HG02870 (cell line): Measurements from ENCODE around the gene IL34.

Experiments
- ATAC-seq: cut with Tn5 transposase; IDR thresholded peaks from one replicate; pipeline ENCODE4 v1.9.1; 2021; ENCODE audit warnings: mild to moderate bottlenecking, moderate library complexity; ENCODE audit not compliant: unreplicated experiment

Gene IL34

GRCh38 chr16:70676675-70677498 is 30.5 kb downstream of the IL34 start:
- no peak for ATAC-seq

DNA sequence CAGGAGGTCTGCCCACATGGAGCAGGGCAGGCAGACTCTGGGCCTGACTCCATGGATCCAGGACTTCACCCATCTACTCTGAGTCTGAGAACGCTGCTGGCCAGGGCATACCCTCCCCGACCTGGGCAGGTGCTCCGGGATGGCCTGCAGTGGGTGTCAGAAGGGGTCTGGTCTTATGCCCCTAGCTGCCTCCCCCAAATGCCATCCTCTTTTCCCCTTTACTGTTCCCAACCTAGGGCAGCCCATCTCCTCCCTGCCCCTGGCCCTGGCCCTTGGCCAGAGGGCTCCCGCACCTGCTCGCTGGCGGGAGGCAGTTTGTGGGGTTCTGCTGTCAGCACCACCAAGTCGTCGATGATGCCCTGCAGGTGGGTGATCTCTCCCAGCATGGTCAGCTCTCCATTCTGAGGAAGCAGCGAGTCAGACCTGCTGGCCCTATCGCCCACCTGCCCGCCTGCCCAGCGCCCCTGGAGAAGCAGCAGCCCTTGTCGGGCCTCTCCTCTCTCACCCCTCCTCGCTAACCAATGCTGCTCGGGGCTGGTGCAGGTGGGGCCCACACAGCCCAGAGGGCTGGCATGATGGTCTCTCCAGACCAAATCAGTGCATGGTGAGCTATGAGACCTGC is 31.3 kb downstream of the IL34 start:
- ATAC-seq = no peak

- no peak for ATAC-seq
These were observed 31.9 kb downstream of the IL34 start for GRCh38 chr16:70678121-70678897.

- no peak for ATAC-seq
These were observed 32.7 kb downstream of the IL34 start for GRCh38 chr16:70678898-70679670.

- no peak for ATAC-seq
These were observed 33.5 kb downstream of the IL34 start for GRCh38 chr16:70679671-70680494.

DNA sequence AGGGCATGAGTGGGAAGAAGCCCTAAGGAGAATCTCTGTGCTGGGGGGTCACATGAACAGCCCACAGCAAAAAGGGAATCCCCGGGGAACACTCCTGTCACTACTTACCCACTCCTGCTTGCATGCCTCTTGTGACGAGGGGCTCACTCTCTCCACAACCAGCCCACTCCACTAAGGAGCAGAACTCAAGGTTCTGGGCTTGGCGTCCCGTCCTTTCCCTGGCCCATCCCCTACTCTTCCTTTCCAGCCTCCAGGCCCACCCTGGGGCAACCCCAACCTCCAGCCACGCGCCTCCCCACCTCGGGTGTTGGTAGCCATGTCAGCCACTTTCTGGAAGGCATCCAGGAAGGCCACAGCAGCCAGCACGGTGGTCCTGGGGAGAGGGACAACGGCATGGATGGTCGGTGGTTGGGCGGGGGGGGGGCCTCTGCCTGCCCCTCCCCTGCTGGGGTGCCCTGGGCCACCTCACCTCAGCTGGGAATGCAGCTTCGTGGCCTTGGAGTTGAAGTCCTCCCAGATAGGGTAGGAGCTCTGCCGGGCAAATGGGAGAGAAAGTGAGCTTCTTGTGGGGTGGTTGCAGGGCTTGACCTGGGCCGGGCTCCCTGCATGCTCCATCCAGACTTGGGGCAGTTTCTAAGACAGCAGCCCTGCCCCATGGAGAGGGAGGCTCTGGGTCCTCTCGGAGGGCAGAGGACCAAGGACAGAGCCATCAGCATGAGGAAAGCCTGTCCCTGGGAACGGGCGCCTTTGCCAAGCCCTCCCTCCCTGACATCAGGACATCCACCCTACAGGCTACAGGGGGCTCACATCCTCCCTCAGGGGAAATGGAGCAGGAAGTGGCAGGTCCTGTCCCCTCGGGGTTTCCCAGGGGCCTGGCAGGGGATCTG is 34.4 kb downstream of the IL34 start:
- ATAC-seq = no peak

- no peak for ATAC-seq
These were observed 35.3 kb downstream of the IL34 start for GRCh38 chr16:70681382-70682238.

DNA sequence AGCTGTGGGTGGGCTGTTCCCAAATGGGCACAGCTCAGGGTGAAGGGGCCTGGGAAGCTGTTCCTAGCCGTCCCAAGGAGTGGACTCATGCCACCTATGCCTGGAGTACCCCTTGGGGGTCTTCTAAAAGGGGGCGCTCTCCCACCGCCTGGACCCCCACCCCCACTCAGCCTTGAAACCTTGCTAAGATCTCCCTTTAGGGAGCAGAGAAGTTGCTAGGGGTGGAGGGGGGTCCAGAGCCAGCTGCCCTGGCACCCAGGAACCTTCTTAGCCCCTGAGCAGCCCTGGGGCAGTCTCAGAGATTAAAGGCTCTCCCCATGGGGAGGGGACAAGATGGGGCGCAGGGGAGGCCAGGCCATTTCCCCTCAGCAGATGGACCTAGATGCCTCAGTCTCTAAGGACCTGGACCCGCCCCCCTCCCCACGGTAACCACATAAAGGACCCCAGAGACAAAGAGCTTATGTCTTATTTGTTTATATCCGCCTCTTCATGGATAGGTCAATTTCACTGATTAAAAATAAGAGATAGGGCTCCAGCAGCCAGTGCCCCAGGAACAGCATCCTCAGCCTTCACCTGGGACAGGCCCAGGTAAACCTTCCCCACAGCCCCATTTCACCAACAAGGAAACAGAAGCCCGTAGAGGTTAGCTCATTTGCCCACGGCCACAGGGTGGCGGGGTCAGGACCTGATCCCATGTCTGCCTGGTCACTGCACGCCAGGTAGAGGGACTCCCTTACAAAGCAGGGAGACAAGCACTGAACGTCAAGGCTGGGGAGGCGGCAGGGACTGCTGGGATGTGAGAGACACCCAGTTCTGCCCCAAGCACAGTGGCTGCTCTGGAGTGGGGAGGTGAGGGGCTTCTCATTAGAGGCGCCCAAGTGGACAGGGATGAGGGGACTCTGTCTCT is 36.1 kb downstream of the IL34 start:
- no peak for ATAC-seq

DNA sequence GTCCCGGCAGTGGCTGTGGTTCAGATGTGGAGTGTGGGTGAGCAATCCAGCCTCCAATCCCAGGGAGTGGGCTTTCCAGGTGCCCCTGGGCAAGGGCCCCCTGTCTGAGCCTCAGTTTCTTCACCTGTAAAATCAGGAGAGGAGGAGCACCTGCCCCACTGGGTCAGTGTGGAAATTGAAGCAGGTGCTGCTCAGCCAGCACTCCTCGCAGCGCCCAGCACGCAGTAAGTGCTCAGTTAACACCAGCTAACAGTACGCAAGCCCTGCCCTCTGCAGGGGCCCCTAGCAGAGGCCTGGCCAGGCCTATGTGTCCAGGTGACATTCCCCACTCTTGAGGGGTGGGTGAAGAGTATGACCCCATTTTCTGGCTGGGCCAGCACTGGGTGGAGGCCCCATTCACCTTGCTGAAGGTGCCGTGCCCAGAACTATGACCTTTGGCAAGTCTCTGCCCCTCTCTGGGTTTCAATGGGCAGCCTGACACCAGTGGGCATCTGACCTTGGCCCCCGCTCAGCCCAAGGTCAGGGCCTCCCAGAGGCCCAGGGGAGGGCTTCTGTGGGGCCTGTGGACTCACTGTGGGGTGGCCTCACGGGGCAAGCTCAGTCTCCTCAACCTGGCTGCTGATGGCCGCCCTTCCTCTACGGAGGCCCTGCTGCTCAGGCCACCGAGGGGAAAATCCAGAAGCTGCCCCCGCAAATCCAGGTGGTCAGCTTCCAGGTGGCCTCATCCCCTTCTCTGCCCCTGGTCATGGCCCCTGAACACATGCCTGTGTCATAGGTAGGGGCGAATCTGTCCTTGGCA is 37.0 kb downstream of the IL34 start:
- no peak for ATAC-seq

DNA sequence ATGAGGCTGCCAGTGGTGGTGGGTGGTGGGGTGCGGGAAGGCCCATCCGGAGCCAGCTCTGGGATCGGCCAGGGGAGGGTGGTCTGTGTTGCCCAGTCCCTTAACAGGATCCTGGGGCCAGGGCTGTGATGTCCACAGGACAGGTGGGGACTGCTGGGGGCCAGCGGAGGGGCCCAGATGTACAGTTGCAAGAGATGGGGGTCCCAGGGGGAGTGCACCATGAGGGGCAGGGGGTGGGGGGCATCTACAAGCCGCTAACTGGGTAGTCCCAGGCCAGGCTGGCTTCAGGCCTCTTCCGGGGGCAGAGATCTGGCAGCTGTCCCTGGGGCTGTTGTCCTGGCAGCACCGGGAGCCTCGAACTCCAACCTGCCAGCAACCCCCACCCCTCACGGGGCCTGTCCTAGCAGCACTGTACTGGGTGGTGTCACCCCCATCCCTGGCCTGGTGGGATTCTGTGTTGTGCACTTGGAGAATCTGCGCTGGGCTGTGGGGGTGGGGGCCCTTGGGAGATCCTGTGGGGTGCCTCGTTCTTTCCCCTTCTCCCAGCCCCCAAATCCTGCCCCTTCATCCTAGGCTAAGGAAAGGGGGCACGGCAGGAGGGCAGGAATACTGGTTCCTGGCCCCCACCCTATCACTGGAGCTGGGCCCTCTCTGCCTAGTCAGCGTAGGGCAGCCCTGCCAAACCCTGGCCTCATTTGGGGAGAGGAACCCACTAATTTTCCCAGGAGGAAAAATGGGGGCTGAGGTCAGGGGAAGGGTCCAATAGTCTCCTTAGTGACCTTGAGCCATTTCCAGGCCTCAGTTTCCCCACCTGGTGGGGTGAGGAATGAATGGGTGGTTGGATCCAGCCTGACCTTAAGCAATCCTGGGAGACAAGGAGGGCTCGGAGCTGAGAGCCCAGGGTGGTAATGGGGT is 38.0 kb downstream of the IL34 start:
- no peak for ATAC-seq

GRCh38 chr16:70685061-70685937 is 38.9 kb downstream of the IL34 start:
- no peak for ATAC-seq

DNA sequence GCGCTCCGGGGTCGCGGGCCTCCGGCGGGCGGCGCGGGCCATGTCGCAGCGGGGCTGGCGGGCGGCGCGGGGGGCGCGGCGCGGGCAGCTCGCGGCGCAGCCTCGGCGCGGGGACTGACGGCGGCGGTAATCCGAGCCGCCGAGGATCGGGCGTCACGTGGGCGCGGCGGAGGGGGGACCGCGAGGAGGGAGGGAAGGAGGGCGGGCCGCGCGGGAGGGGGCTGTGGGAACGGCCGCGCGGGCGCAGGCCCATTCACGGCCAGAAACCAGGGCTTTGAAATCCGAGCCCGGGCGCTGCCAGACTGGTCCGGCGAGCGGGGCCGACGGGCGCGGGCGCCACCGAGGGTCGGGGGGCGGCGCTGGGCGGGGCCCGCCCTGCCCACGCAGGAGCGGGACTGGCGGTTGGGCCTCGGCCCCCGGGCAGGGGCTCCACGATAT is 39.6 kb downstream of the IL34 start, which contains the start of gene MTSS2:
TSS of gene MTSS2 (minus strand) at position 116 of the 438 bp plus-strand sequence. CDS start 262 bp downstream, outside the sequence.
- ATAC-seq = no peak

GRCh38 chr16:70686376-70687101 is 40.2 kb downstream of the IL34 start:
- no peak for ATAC-seq
